ENCODE data around the gene KAZN.

The KAZN gene

GRCh38 chr1:14944471-14944985 lies 346.0 kb downstream of the KAZN start:
- Histone ChIP-seq H3K9ac (ENCODE audit: low read length) (no peak overlapping the region), H3K4me2 (ENCODE audit: low read length) (no peak overlapping the region), H3K18ac (ENCODE audit: low read length) (peak overlapping the region; percentile 79), H4K91ac (ENCODE audit: low read depth, low read length) (peak overlapping the region; percentile 91), H3K36me3 (ENCODE audit: control insufficient read depth in 1 of 2, insufficient read depth in 2 of 2, low read length in 2 of 2) (peaks cover 0 to 4% of the 10 kb centered on the region in 2 experiments), H3K9me3 (ENCODE audit: insufficient read depth, low read depth, low read length) (peaks cover 2% of the 10 kb centered on the region), H2AK5ac (ENCODE audit: low read length) (peak overlapping the region; percentile 96), H3K4me3 (ENCODE audit: low read depth, low read length) (no peak overlapping the region), H3K4ac (ENCODE audit: low read depth, low read length) (peak overlapping the region; percentile 91), H2BK12ac (ENCODE audit: low read length) (peak overlapping the region; percentile 78), H2BK120ac (ENCODE audit: insufficient read depth, low read length, poor library complexity) (peak overlapping the region; percentile 97), H4K8ac (ENCODE audit: low read depth, low read length) (peak overlapping the region; percentile 72), H3K4me1 (ENCODE audit: control insufficient read depth in 1 of 2, insufficient read depth in 2 of 2, low read length in 2 of 2) (peaks cover 50 to 58% of the 10 kb centered on the region in 2 experiments), H4K12ac (ENCODE audit: low read depth, low read length) (peak overlapping the region; percentile 31), H3K14ac (ENCODE audit: low read length) (peak overlapping the region; percentile 91), H2BK5ac (ENCODE audit: low read depth, low read length, poor library complexity) (peak overlapping the region; percentile 82), H3K27ac (ENCODE audit: low read depth, low read length) (peak overlapping the region; percentile 89), H3K27me3 (ENCODE audit: insufficient read depth, low read length) (no peaks in the 10 kb centered on the region), H3K23ac (ENCODE audit: low read length) (no peak overlapping the region), H3K79me1 (ENCODE audit: low read length) (peaks cover 45% of the 10 kb centered on the region), H3K79me2 (ENCODE audit: control insufficient read depth, insufficient read depth, low read length, poor library complexity) (peaks cover 12% of the 10 kb centered on the region), H2AFZ (ENCODE audit: insufficient read depth, low read length, poor library complexity) (peak overlapping the region; percentile 50)
- no peak for DNase-seq
- WGBS (ENCODE audit: extremely low coverage, insufficient coverage, insufficient read length), result no CpG with 5 or more reads among the region's 12 CpGs

GRCh38 chr1:14945132-14946010 lies 346.9 kb downstream of the KAZN start:
- H2BK12ac ChIP-seq (ENCODE audit: low read length), result peak overlapping the region; percentile 89
- H3K9ac ChIP-seq (ENCODE audit: low read length), result no peak overlapping the region
- H3K18ac ChIP-seq (ENCODE audit: low read length), result peak overlapping the region; percentile 97
- peak; percentile 53 to 79 for DNase-seq
- H4K91ac ChIP-seq (ENCODE audit: low read depth, low read length), result peak overlapping the region; percentile 91
- no peaks in the 10 kb centered on the region for H3K9me3 ChIP-seq (ENCODE audit: insufficient read depth, low read depth, low read length)
- peak overlapping the region; percentile 96 for H2AK5ac ChIP-seq (ENCODE audit: low read length)
- peak overlapping the region; percentile 54 for H3K4ac ChIP-seq (ENCODE audit: low read depth, low read length)
- WGBS (ENCODE audit: extremely low coverage, insufficient coverage, insufficient read length), result no CpG with 5 or more reads among the region's 26 CpGs
- H3K36me3 ChIP-seq (ENCODE audit: control insufficient read depth in 1 of 2, insufficient read depth in 2 of 2, low read length in 2 of 2), result no peaks in the 10 kb centered on the region
- H3K27me3 ChIP-seq (ENCODE audit: insufficient read depth, low read length), result no peaks in the 10 kb centered on the region
- H2BK120ac ChIP-seq (ENCODE audit: insufficient read depth, low read length, poor library complexity), result peak overlapping the region; percentile 97
- peak overlapping the region; percentile 91 for H3K14ac ChIP-seq (ENCODE audit: low read length)
- peak overlapping the region; percentile 85 for H4K8ac ChIP-seq (ENCODE audit: low read depth, low read length)
- H3K79me2 ChIP-seq (ENCODE audit: control insufficient read depth, insufficient read depth, low read length, poor library complexity), result peaks cover 11% of the 10 kb centered on the region
- H3K79me1 ChIP-seq (ENCODE audit: low read length), result peaks cover 41% of the 10 kb centered on the region
- H4K12ac ChIP-seq (ENCODE audit: low read depth, low read length), result no peak overlapping the region
- H3K27ac ChIP-seq (ENCODE audit: low read depth, low read length), result peak overlapping the region; percentile 97
- H3K4me2 ChIP-seq (ENCODE audit: low read length), result no peak overlapping the region
- peaks cover 48 to 55% of the 10 kb centered on the region in 2 experiments for H3K4me1 ChIP-seq (ENCODE audit: control insufficient read depth in 1 of 2, insufficient read depth in 2 of 2, low read length in 2 of 2)
- H3K4me3 ChIP-seq (ENCODE audit: low read depth, low read length), result no peak overlapping the region
- peak overlapping the region; percentile 86 for H2BK5ac ChIP-seq (ENCODE audit: low read depth, low read length, poor library complexity)
- H2AFZ ChIP-seq (ENCODE audit: insufficient read depth, low read length, poor library complexity), result peak overlapping the region; percentile 38
- H3K23ac ChIP-seq (ENCODE audit: low read length), result no peak overlapping the region

- H2BK12ac ChIP-seq (ENCODE audit: low read length), result peak overlapping the region; percentile 89
- peak overlapping the region; percentile 97 for H3K18ac ChIP-seq (ENCODE audit: low read length)
- no peak overlapping the region for H4K12ac ChIP-seq (ENCODE audit: low read depth, low read length)
- no peak overlapping the region for H3K4me3 ChIP-seq (ENCODE audit: low read depth, low read length)
- peak overlapping the region; percentile 79 for H3K14ac ChIP-seq (ENCODE audit: low read length)
- H3K4me1 ChIP-seq (ENCODE audit: control insufficient read depth in 1 of 2, insufficient read depth in 2 of 2, low read length in 2 of 2), result peaks cover 47 to 53% of the 10 kb centered on the region in 2 experiments
- H3K9ac ChIP-seq (ENCODE audit: low read length), result no peak overlapping the region
- no peaks in the 10 kb centered on the region for H3K9me3 ChIP-seq (ENCODE audit: insufficient read depth, low read depth, low read length)
- H3K4ac ChIP-seq (ENCODE audit: low read depth, low read length), result peak overlapping the region; percentile 54
- no peak overlapping the region for H3K23ac ChIP-seq (ENCODE audit: low read length)
- peak overlapping the region; percentile 85 for H4K8ac ChIP-seq (ENCODE audit: low read depth, low read length)
- H3K27ac ChIP-seq (ENCODE audit: low read depth, low read length), result peak overlapping the region; percentile 97
- H2BK120ac ChIP-seq (ENCODE audit: insufficient read depth, low read length, poor library complexity), result peak overlapping the region; percentile 93
- H2AK5ac ChIP-seq (ENCODE audit: low read length), result peak overlapping the region; percentile 96
- peaks cover 11% of the 10 kb centered on the region for H3K79me2 ChIP-seq (ENCODE audit: control insufficient read depth, insufficient read depth, low read length, poor library complexity)
- peak overlapping the region; percentile 86 for H2BK5ac ChIP-seq (ENCODE audit: low read depth, low read length, poor library complexity)
- no peak overlapping the region for H3K4me2 ChIP-seq (ENCODE audit: low read length)
- H3K79me1 ChIP-seq (ENCODE audit: low read length), result peaks cover 41% of the 10 kb centered on the region
- H2AFZ ChIP-seq (ENCODE audit: insufficient read depth, low read length, poor library complexity), result peak overlapping the region; percentile 38
- peak overlapping the region; percentile 88 for H4K91ac ChIP-seq (ENCODE audit: low read depth, low read length)
- peak in 1 of 2 donors; percentile 26 for DNase-seq
- no peaks in the 10 kb centered on the region for H3K27me3 ChIP-seq (ENCODE audit: insufficient read depth, low read length)
- no CpG with 5 or more reads among the region's 4 CpGs for WGBS (ENCODE audit: extremely low coverage, insufficient coverage, insufficient read length)
- H3K36me3 ChIP-seq (ENCODE audit: control insufficient read depth in 1 of 2, insufficient read depth in 2 of 2, low read length in 2 of 2), result no peaks in the 10 kb centered on the region
These were observed 347.5 kb downstream of the KAZN start for GRCh38 chr1:14946011-14946359.

- Histone ChIP-seq H4K8ac (ENCODE audit: low read depth, low read length) (peak overlapping the region; percentile 55), H3K23ac (ENCODE audit: low read length) (no peak overlapping the region), H3K36me3 (ENCODE audit: control insufficient read depth in 1 of 2, insufficient read depth in 2 of 2, low read length in 2 of 2) (peaks cover 0 to under 1% of the 10 kb centered on the region in 2 experiments), H2BK12ac (ENCODE audit: low read length) (peak overlapping the region; percentile 66), H3K9ac (ENCODE audit: low read length) (no peak overlapping the region), H4K91ac (ENCODE audit: low read depth, low read length) (peak overlapping the region; percentile 41), H3K79me2 (ENCODE audit: control insufficient read depth, insufficient read depth, low read length, poor library complexity) (peaks cover 11% of the 10 kb centered on the region), H4K12ac (ENCODE audit: low read depth, low read length) (no peak overlapping the region), H3K9me3 (ENCODE audit: insufficient read depth, low read depth, low read length) (no peaks in the 10 kb centered on the region), H3K18ac (ENCODE audit: low read length) (peak overlapping the region; percentile 81), H3K4ac (ENCODE audit: low read depth, low read length) (peak overlapping the region; percentile 41), H3K27ac (ENCODE audit: low read depth, low read length) (peak overlapping the region; percentile 58), H3K4me2 (ENCODE audit: low read length) (peak overlapping the region; percentile 16), H2AK5ac (ENCODE audit: low read length) (peak overlapping the region; percentile 60), H3K4me3 (ENCODE audit: low read depth, low read length) (no peak overlapping the region), H2BK5ac (ENCODE audit: low read depth, low read length, poor library complexity) (peak overlapping the region; percentile 29), H2BK120ac (ENCODE audit: insufficient read depth, low read length, poor library complexity) (peak overlapping the region; percentile 77), H2AFZ (ENCODE audit: insufficient read depth, low read length, poor library complexity) (peak overlapping the region; percentile 27), H3K14ac (ENCODE audit: low read length) (peak overlapping the region; percentile 28), H3K4me1 (ENCODE audit: control insufficient read depth in 1 of 2, insufficient read depth in 2 of 2, low read length in 2 of 2) (peaks cover 45 to 52% of the 10 kb centered on the region in 2 experiments), H3K79me1 (ENCODE audit: low read length) (peaks cover 41% of the 10 kb centered on the region), H3K27me3 (ENCODE audit: insufficient read depth, low read length) (no peaks in the 10 kb centered on the region)
- DNase-seq, result peak; percentile 67 to 75
- WGBS (ENCODE audit: extremely low coverage, insufficient coverage, insufficient read length), result no CpG with 5 or more reads among the region's 14 CpGs
These were observed 348.3 kb downstream of the KAZN start for GRCh38 chr1:14946684-14947238.
